22Rv1 (cell line): Measurements from ENCODE around the gene TMTC1.

ENCODE experiments used
- CTCF ChIP-seq: fragments of 450-650 bp; IDR thresholded peaks from 2 replicates; pipeline ENCODE4 v1.5.1; 2017; ENCODE audit warnings: mild to moderate bottlenecking
- ZFX ChIP-seq: fragments of 450-650 bp; IDR thresholded peaks from 2 replicates; pipeline ENCODE4 v1.6.1; 2017; ENCODE audit warnings: antibody characterized with exemption, borderline replicate concordance

DNA sequence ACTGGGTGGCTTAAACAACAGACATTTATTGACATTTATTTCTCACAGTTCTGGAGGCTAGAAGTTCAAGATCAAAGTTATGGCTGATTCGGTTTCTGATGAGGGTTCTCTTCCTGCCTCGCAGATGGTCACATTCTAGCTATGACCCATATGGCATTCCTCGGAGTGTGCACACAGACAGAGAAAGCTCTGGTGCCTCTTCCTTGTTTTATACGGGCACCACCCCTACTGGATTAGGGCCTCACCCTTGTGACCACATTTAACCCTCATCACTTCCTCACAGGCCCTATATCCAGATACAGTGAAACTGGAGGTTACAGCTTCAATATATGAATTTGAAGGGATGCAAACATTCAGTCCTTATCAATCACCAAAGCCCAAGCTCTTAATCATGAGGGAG is 209.2 kb downstream of the TMTC1 start:
- TF ChIP-seq CTCF (no peak), ZFX (no peak)
